NCI-H446 (cell line): Measurements from ENCODE around the gene FETUB.
"Not testable (repeated sequence)": the region's sequence is repeated elsewhere in the genome, so short reads cannot be mapped to it uniquely, and the experiment has no call there.

ENCODE experiments used
- DNase-seq, 2 experiments: peaks; one replicate each; lab custom pipeline; 2025; lab: John Stamatoyannopoulos, UW

FETUB gene

GRCh38 chr3:186613637-186614265, 26.4 kb upstream of the FETUB start:
- DNase-seq: no peak

DNA sequence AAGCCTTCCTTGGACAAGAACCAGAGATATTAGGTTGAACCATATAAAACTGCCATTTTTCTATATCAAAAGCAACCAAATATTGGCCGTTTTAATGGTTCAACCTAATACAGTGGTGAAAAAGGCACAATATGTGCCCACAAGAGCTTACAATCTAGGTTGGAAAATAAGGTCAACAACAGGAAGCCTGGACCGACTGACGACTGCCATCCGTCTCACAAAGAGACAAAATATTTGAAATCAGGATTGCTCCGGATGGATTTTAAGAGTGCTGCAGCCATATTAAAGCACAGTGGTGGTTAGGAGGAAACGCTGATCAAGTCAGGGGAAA, 26.0 kb upstream of the FETUB start:
- DNase-seq: no peak

DNA sequence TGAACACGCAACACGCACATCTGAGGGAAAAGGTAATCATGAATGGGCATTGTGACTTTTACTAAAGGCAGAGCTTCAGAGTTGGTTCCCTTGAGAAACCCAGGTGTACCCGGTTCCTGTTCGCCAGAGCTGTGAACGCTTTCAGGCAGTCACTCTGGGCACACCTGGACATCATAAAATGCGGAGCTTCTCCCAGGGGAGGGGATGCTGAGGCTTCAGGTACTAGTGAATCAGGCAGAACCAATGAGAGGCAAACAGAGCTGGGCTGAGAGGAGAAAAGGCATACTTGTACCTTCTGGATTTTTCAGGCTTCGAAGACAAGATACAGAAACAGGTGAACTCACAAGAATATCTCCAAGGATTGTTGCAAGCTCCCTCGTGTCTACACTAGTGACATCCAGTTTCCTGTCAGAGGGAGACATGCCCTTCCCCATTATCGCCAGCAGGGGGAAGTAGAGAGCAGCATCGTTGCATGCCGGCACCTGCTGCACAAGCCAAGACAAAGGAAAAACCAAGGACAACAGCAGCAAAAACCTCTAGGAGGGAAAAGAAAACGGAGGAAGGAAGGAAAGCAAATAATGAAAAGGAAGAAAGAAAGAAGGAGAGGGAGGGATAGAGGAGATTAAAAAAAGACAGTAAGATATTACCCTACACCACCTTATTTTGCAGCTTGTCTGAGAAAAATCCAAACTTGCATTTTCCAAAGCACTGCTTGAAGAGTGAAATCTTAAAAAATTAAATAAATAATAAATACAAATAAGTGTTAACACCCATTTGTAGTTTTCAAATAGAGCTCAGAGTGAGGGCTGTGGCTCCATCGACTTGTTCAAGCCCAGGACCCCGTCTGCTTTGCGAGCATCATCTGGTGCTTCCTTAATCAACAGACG, 25.4 kb upstream of the FETUB start:
- peak; percentile 73 to 84 for DNase-seq

- DNase-seq: no peak
These were observed 23.9 kb upstream of the FETUB start for GRCh38 chr3:186616299-186616617.

DNA sequence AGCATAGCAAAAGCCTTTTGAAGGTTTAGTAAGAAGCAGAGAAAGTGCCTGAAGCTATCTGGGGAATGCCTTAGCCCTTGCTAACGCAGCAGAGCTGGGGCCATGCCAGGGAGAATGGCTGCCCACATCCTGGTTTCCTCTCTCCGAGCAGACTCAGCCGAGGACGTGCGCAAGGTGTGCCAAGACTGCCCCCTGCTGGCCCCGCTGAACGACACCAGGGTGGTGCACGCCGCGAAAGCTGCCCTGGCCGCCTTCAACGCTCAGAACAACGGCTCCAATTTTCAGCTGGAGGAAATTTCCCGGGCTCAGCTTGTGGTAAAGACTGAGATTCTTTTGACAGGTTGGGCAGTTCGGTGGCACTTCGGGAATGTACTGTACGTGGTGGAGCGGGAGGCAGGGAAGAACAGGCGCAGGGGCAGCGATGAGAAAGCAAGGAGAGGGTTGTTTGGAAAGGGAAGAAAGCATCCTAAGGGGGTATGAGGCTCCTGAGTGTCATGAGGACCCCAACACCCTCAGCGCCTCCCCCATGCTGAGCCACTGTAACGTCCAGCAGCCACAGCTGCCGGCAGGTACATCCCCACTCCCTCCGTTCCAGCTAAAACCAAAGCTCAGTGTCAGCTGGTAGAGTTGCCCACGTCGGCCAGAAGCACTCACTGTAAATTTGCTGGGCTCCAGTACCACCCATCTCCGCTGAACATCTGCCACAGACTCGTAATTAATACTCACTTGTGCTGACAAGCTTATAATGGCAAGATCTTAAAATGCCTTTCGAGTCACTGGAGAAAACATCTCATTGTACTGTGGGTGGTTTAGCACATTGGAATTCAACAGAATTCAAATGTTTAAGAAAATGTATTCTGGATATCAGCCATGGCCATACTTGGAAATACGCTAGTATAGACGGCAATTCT, 22.9 kb upstream of the FETUB start:
- peak; percentile 63 to 91 for DNase-seq

GRCh38 chr3:186618318-186618938, 21.8 kb upstream of the FETUB start:
- DNase-seq: no peak

GRCh38 chr3:186619787-186620212, 20.4 kb upstream of the FETUB start:
- DNase-seq: no peak

- DNase-seq: no peak
These were observed 19.7 kb upstream of the FETUB start for GRCh38 chr3:186620213-186621092.

- no peak for DNase-seq
These were observed 18.1 kb upstream of the FETUB start for GRCh38 chr3:186621894-186622650.

DNA sequence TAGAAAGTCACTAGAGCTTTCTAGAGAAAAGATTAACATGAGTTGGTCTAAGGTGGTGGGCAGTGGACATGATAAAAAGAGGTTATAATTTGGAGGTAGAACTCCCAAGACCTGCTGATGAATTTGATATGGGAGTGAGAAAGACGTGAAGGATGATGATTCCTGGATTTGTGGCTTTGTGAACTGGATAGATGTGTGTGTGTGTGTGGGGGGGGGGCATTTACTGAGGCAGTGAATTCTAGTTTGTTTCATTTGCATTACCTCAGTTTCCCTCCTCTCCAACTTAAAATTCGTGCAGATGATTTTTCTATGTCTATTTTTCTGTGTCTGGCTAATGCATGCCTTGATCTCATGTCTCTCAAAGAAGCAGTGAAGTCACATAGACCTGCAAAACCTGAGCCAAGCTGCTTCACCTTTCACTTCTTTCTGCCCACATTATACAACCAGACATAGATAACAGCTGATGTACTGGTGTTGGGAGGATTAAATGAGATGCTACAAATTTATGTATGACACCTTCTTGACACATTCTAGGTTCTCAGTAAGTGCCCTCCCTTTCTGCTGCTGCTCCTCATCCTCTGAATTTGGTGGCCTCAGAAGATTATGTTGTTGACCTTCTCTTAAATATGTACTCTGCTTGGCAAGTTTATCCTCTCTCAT, 17.4 kb upstream of the FETUB start:
- DNase-seq: no peak

DNA sequence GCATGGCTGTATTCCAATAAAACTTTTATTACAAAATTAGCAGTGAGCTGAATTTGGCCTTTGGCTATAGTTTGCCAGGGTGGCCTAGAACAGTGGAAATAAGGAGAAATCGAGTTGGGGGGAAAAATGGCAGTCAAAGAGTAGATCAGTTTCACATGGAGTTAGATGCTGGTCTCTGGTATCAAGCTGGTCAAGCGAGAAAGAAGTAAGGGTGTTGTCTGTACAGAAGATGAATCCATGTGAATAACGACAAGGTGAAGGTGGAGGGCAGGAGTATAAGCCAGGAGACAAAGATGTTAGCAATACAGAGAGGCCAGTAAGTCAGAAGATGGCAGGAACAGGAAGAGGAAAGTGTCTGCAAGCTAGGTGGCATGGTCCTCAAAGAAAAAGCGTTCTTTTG, 15.6 kb upstream of the FETUB start:
- no peak for DNase-seq

DNA sequence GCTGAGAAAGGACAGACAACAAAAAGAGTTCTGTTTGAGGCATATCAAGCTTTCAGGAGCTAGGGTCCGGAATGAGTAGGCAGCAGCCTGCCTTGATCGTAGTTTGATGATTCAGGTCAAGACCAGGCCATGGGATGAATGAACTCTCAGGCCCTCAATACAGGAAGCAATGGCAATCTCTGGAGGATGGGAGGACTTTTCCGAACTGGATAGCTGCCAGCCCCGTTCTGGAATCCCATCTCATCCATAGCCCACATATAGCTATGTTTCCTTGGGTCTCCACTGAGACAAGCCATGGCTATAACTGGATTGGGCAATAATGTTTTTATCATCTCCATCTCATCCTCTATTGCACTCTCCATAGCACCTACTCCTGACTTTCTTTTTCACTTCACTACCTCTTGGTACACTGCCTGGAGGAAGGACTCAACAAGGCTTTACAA, 14.6 kb upstream of the FETUB start:
- no peak for DNase-seq

GRCh38 chr3:186626254-186626847, 13.8 kb upstream of the FETUB start:
- DNase-seq: no peak

GRCh38 chr3:186627852-186628414, 12.3 kb upstream of the FETUB start:
- no peak for DNase-seq

DNA sequence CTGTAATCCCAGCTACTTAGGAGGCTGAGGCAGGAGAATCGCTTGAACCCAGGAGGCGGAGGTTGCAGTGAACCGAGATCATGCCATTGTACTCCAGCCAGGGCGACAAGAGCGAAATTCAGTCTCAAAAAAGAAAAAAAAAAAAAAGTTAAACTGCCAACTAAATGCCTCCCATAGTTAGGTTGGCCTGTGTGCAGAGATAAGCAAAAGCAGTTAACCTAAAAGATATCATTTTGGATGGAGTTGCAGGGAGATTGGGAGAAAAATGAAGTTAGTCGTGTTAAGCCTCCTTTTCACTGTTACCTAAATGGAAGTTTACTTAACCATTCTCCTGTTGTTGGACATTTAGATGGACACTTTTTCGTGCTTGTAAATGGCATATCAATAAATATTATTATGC, 11.4 kb upstream of the FETUB start:
- DNase-seq: no peak

GRCh38 chr3:186630950-186631641, 9.1 kb upstream of the FETUB start:
- DNase-seq: no peak

GRCh38 chr3:186633481-186633880, 6.7 kb upstream of the FETUB start:
- no peak for DNase-seq

DNA sequence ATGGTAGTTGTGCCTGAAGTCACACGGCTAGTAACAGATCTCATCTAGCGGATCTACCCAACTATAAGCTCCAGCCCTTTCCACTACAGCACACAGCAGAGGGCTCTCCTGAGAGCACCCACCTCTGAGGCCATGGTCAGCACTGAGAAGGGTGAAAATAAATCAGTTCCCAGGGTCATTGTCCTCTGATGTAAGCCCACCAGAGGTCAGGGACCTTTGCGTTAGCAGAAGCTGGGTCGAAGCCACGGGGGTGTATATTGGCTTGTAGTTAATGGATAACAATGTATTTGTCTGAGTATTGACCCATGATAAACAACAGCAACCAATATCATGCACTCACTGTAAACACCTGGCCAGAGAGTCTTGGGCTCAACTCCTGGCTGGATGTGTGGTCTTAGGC, 6.0 kb upstream of the FETUB start:
- not testable (repeated sequence) for DNase-seq

GRCh38 chr3:186635532-186635931, 4.7 kb upstream of the FETUB start:
- no peak for DNase-seq
